NCI-H2029 treated with DMSO at 0.1 percent for 48 hours (cell line): ENCODE results near the gene SLC38A8.
A peak's percentile ranks its signal among the peaks of the same experiment; 100 is the strongest.

ENCODE experiments used
- DNase-seq: peaks from one replicate; lab custom pipeline; 2025; lab: John Stamatoyannopoulos, UW

SLC38A8 gene

GRCh38 chr16:84042308-84042878 is at the start of gene SLC38A8:
Gene SLC38A8 (minus strand): TSS chr16:84042795. CDS start chr16:84042157, 638 bp downstream.
- no peak for DNase-seq

- DNase-seq: no peak
These were observed 48.9 kb upstream of the SLC38A8 start for GRCh38 chr16:84091460-84091859.

GRCh38 chr16:84090211-84090610 is 47.6 kb upstream of the SLC38A8 start:
- no peak for DNase-seq

DNA sequence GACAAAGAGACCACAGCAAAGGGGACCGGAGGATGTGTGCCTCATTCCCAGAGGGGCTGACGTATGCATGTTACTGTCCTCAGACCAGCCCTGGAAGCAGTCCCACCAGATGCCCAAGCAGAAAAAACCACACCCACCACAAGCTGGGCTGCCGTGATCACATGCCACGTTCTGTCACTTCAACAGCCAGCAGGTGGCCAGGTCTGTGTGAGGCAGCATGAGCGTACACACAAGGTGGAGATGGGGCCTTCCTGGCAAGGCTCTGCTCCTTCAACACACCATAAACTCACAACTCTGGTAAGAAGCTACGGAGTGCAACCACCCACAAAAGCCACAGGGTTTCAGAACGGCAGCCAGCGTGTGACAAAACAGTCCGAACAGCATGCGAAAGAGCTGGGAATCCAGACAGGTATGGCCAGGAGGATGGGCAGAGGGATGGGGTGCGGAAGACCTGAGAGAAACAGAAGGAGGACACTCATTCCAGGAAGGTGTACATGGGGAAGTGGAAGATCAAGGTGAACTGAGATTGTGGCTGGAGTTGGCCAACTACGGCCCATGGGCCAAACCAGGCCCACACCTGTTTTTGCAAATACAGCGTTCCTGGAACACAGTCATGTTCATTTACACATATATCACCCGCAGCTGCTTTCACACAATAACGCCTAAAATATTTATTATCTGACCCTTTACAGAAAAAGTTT is 46.2 kb upstream of the SLC38A8 start:
- DNase-seq: no peak

- no peak for DNase-seq
These were observed 45.0 kb upstream of the SLC38A8 start for GRCh38 chr16:84087466-84088151.

DNA sequence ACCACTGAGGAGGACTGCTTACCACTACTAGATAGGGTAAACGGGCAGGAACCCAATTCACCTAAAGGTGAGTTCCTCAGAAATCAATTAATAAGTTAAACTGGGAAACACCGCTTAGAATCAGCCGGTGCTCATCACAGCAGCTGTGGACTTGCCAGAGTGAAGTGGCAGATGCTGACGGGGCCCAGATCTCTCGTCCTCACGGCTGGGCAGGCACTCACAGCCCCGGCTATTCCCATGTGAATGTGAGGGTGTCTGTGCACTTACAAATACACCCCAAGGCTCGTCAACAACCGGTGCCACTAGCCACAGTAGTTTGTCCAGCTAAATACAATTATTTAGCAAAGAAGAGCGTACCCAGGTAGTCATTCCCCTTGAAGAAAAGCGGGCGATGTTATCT is 44.4 kb upstream of the SLC38A8 start:
- DNase-seq: no peak

DNA sequence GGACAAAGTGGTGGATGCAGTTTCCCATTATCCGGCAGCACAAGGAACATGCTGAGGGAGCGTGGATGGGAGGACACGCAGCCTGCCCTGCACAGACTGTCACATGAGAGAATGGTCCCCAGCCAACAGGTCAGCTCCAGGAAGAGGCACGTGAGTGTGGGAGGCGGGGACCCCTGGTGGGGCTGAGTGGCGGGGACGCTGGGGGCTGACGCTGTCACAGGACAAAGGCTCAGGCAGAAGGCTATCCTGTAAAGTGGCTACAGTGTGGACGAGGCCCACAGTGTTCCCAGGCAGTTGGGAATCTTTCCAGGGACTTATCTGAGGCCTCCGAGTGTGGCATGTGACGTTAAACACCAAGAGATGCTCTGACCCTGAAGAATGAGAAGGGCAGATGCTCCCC is 43.7 kb upstream of the SLC38A8 start:
- DNase-seq: no peak

DNA sequence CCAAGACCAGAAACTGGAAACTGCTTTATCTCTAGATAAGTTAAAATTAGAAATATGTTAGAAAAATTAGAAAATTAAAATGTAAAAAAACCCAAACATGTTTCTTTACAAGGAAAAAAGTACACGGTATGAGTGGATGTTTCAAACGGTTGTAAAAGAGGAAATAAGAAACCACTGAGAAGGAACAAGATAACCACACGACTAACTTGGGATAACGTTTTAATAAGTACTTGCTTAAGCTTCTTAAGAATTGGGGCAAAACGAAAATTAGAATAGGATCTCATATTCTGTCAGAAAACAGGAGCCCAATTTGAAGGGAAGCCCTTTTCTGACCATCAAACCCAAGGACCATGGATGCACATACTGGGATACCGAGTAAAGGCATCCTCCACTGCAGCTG is 43.2 kb upstream of the SLC38A8 start:
- DNase-seq: no peak

GRCh38 chr16:84085271-84085667 is 42.7 kb upstream of the SLC38A8 start:
- no peak for DNase-seq

DNA sequence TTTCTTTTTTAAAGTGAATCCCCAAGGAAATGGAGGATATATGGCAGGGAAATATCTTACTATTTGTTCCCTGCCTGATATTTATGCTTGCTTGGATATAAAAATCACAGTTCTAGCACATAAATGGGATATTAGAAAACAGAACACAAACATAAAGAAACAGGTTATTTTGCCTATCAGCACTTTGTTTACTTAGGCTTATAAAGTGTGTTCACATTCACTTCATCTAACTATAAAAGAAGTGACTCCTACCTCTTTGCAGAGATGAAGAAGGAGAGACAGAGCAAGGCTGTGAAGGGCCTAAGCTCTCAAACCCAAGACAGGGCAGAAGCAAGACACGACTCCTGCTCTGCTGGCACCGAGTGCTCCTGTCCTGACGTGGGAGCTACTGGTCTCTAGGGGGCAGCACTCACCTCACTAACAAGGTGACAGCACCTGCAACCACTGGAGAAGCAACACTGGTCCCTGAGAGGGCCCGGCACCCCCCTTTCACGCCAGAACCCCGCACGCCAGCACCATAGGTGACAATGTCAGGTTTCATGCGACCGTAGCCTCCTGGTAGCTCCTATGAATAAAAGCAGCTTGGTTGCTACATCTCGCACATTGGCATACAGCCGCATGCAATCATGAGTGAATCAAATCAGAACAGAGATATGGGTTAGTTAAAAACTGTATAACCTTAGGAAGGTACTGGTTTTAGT is 42.1 kb upstream of the SLC38A8 start:
- peak; percentile 12 for DNase-seq

DNA sequence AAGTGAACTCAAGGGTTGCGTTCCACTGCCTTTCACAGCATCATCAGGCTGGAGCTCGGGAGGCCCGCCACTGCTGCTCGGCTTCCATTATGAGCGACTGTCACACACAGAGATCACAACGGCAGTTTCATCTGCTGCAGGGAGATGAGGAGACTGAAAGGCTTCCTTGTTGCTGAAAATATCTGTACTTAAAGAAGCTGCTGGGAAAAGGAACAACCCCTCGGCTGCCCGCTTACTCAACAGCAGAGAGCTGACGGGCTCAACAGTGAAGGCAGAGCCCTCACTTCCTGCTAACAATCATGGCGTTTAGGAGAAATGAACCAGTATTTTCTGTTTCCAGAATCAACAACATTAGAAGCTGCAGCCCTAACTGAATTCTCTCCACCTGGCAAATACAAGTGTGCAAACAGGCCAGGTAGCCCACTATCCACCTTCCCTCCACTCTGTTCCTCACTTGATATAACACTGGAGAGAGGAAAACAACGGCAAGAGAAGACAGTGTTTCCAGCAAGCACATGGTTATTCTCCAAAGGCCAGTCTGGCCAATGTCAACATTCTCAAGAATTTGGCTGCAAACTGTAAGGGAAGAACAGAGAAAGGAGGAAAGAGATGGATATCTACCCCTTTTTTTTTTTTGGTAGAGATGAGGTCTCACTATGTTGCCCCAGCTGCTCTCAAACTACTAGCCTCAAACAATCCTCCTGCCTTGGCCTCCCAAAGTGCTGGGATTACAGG is 40.4 kb upstream of the SLC38A8 start:
- DNase-seq: no peak

- no peak for DNase-seq
These were observed 39.5 kb upstream of the SLC38A8 start for GRCh38 chr16:84082110-84082509.

DNA sequence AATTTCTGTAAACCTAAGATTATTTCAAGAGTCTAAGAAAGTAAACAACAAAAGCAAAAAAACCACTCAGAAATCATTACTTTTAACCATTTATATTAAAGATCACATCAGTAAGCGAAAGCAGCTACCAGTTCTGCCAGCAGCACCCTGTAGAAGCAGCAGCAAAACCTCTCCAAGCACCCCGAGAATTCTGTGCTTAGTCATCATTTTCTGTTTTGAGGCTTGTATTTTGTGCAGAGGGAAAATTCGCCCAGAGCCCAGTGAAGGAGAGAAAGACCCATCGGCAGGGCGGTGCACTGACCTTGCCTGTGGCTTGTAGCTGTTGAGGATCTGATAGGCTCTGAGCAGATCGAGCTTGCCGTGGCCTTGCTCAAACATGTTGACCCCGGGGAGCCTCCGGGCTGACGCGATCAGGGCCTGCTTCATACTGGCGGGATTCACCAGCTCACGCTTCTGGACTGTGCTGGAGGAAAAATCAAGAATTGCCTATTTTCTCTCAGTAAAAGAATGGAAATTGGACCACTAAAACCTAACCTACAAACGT is 38.9 kb upstream of the SLC38A8 start:
- no peak for DNase-seq

DNA sequence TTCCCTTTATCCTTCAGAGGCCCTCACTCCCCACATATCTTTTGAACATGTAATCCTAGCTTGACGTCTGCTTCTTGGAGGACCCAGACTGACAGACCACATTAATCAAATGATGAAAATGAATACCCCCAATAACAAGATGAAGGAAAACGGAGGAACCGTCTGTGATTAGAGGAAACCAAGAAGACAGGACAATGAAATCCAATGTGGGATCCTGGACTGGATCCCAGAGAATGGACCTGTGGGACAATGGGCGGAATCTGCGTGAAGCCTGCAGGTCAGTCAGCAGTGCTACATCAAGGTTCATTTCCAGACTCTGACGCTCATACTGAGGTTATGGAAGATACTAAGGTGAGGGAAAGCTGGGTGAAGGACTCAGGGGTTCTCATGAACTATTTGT is 38.2 kb upstream of the SLC38A8 start:
- no peak for DNase-seq

GRCh38 chr16:84080378-84080777 is 37.8 kb upstream of the SLC38A8 start:
- no peak for DNase-seq

GRCh38 chr16:84079664-84080063 is 37.1 kb upstream of the SLC38A8 start:
- DNase-seq: no peak

DNA sequence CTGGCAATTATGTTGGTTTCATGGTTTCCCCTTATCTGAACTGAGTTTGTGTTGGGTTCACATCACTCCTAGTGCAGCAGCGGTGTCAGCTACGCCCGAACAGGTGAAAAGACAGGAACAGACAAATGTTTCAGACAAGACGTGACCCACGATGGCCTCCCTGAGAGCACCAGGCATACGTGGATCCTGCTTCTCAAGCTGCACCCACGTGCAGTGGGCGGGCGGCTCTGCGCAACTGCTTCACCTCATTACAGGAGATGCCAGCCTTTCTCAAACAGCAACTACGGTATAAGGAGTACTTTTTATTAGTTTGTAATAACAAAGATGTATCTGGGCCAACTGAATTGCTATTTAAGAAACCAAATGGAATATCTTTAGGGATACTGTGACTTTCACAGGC is 32.8 kb upstream of the SLC38A8 start:
- DNase-seq: no peak

DNA sequence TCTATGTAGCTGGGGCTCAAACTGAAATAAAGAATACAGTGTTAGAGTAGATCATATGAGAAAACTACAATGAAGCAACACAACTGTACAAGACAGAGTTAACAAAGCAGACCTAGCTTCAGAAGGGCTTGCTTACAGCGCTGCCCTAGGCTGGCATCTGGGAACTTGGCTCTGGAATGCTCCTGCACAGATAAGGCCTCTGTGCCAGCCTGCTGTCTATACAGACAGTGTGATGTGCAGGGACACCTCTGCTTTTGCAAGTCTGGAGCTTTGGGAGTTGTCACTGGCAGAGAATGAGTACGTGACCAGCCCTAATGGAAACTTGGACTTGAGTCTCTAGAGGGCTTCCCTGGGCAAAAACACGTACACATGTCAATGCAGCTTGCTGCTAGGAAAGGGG is 32.1 kb upstream of the SLC38A8 start:
- DNase-seq: no peak

GRCh38 chr16:84072014-84072413 is 29.4 kb upstream of the SLC38A8 start:
- DNase-seq: no peak

DNA sequence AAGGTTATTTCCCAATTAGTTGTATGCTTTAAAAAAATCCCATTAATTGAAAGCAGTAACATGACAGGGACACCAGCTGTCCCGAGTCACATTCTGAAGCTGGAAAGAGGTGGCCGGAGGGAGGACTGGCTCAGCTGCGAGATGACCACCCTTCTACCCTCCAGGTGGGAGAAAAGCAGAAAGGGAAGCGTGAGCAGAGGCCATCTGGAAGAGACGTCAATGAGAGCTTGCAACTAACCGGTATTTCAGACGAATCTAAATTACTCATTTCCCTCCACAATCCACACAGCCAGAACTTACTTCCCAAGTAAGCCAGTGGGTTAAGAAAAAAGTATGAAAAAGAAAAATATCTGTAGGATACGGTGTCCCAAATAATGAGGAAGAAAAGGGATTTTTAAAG is 28.5 kb upstream of the SLC38A8 start:
- DNase-seq: no peak

GRCh38 chr16:84069540-84069939 is 26.9 kb upstream of the SLC38A8 start:
- DNase-seq: no peak
